HG03039 (cell line): ENCODE data around the gene SLC26A1.

Experiments used
- ATAC-seq: cut with Tn5 transposase; IDR thresholded peaks from one replicate; pipeline ENCODE4 v1.9.1; 2021; ENCODE audit warnings: mild to moderate bottlenecking, moderate library complexity; ENCODE audit not compliant: unreplicated experiment

The SLC26A1 gene

DNA sequence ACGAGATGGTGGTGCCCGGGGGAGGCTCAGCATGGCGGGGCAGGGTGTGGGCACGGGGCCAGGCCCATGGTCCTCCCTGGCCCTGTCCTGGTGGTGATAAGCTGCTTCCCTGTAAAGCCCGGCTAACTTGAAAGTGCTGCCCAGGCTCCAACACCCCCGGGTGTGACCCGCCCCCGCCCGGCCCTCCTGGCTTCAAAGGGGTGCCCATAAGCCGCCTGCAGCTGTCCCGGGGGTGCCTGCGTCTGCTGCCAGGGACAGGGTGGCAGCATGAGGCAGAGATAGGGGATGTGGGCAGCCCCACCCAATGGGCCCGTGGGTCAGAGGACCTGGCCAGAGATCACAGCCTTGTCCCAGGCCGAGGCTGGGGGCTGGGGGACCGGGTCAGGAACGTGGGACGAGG, 36.3 kb upstream of the SLC26A1 start:
- no peak for ATAC-seq

DNA sequence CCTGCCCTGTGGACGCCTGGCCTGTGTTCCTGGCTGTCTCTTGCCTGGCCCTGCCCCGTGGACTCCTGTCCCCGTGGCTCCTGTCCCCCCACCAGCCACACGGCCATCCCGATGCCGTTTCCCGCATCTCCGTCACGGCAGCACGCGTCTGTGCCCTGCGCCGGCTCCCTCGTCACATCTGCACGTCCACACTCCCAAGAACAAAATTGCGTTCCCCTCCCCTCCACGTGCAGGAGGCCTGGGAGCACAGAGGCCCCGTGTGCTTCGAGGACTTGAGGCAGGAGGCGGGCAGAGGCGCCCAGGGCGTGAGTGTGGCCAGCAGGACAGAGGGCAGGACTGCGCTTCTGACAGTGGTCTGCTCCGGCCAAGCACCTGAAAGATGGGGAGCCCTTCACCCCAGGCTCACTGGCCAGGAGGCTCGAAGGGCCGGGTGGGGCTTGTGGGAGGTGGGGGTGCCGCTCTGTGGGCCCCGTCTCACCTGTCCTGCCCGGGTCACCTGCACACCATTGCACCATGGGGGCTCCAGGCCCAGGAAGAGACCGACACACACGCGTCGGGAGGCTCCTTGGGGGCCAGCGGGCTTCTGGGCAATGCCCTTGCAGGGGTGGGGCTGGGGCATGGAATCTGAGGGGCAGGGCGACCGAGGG, 35.5 kb upstream of the SLC26A1 start:
- no peak for ATAC-seq

DNA sequence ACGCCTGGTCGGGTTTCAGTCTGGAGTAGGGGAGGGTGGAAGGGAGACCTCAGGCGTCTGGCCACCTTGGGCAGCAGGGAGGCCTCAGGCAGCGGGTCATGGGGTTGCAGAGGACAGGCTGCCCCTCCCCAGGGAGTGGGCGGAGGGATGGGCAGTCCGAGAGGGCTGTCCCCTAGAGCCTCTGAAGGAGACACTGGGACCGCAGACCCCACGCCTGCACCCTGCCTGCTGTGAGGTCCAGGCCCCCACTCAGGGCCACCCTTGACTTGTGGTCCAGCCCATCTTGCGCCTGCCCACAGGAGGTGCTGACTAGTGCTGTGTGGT, 34.7 kb upstream of the SLC26A1 start:
- no peak for ATAC-seq

DNA sequence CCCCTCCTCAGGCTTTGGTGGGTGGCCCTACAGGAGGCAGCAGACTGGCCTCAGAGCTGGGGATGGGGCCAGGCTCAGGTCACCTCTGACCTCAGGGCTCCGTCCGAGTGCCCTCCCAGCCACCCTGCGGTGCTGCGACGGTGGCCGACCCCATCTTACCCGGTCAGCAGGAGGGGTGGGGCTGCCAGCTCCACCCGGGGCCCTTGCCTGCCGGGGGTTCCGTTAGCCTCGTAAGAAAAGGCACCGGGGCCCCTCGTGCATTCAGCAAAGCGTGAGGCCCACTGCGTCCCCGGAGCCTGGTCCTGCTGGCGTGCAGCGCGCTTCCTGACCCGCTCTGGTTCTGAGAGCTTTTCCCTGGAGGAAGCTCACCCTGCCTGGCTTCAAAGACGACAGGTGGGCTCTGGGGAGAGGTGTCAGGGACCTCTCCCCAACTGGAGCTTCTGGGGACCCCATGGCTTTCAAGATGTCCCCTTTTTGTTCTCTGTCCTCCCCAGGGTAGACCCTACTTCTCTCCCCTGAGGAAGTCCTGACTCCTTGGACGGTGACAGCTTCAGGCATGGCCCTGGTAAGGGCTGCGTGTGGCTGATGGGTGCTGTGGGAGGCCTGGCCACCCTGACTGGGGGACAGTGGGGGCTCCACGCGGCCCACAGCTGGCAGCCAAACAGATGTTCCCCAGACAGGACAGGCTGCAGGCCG, 34.2 kb upstream of the SLC26A1 start:
- ATAC-seq = no peak

DNA sequence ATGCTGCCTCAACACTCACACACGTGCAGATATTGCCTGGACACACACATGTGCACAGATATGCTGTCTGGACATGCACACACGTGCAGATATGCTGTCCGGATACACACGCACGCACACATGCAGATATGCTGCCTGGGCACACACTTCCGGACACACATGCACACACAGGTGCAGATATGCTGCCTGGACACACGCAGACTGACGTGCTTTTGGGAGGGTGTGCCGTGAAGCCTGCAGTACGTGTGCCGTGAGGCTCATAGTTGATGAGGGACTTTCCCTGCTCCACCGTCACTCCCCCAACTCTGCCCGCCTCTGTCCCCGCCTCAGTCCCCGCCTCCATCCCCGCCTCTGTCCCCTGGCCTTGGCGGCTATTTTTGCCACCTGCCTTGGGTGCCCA, 32.9 kb upstream of the SLC26A1 start:
- ATAC-seq = no peak

DNA sequence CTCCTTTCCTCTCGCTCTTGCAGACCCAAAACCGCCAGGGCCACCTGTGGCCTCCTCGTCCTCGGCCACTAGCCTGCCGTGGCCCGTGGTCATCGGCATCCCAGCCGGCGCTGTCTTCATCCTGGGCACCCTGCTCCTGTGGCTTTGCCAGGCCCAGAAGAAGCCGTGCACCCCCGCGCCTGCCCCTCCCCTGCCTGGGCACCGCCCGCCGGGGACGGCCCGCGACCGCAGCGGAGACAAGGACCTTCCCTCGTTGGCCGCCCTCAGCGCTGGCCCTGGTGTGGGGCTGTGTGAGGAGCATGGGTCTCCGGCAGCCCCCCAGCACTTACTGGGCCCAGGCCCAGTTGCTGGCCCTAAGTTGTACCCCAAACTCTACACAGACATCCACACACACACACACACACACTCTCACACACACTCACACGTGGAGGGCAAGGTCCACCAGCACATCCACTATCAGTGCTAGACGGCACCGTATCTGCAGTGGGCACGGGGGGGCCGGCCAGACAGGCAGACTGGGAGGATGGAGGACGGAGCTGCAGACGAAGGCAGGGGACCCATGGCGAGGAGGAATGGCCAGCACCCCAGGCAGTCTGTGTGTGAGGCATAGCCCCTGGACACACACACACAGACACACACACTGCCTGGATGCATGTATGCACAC, 31.8 kb upstream of the SLC26A1 start:
- ATAC-seq = no peak

DNA sequence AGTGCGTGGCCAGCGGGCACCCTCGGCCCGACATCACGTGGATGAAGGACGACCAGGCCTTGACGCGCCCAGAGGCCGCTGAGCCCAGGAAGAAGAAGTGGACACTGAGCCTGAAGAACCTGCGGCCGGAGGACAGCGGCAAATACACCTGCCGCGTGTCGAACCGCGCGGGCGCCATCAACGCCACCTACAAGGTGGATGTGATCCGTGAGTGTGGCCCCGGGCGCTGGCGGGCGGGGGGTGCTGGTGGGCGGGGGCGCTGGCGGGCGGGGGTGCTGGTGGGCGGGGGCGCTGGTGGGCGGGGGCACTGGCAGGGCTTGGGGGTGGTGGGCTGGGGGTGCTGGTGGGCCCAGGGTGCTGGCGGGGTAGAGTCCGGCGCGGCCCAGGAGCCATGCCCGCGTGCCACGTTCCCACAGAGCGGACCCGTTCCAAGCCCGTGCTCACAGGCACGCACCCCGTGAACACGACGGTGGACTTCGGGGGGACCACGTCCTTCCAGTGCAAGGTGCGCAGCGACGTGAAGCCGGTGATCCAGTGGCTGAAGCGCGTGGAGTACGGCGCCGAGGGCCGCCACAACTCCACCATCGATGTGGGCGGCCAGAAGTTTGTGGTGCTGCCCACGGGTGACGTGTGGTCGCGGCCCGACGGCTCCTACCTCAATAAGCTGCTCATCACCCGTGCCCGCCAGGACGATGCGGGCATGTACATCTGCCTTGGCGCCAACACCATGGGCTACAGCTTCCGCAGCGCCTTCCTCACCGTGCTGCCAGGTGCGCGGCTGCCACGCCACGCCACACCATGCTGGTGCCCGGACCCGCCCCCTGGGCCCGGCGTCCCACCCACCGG, 30.9 kb upstream of the SLC26A1 start:
- ATAC-seq = no peak

DNA sequence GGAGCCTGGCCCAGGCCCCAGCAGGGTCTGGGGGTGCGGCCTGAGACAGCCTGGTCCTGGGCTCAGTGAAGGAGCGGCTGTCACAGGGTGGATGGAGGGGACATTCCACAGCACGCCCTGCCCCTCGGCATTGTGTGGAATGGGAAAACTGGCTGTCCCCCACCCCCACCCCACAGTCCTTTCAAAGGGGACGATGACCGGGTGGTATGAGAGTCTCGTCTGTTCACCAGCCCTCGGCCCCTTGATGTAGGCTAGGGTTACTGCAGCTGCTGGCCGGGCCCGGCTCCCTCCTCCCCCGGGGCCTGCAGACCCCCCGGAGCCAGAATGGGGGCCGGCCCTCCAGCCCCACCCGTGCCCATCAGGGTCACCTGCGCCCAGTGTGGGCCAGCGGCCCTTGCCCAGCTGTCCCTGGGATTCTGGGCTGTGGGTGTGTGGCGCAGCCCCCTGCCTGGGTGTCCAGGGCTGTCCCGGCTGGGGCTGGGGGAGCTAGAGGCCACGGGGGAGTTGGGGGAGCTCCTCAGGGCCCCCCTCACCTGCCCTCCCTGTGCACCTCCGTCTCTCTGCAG, 30.0 kb upstream of the SLC26A1 start:
- ATAC-seq = no peak

DNA sequence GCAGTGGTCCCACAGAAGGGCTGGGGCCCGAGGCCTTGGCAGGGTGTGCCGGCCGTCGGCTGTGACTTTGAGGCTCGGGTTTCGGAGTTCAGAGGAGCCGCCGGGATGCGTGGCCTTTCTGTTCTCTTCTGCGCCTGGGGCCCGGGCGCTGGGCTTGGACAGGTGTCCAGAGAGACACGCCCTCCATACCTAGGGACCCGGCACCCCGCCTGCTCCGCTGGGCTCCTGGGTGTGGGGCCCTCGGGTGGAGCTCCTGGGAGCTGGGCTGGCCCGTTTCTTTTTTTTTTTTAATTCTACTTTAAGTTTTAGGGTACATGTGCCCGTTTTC, 29.5 kb upstream of the SLC26A1 start:
- ATAC-seq = no peak

DNA sequence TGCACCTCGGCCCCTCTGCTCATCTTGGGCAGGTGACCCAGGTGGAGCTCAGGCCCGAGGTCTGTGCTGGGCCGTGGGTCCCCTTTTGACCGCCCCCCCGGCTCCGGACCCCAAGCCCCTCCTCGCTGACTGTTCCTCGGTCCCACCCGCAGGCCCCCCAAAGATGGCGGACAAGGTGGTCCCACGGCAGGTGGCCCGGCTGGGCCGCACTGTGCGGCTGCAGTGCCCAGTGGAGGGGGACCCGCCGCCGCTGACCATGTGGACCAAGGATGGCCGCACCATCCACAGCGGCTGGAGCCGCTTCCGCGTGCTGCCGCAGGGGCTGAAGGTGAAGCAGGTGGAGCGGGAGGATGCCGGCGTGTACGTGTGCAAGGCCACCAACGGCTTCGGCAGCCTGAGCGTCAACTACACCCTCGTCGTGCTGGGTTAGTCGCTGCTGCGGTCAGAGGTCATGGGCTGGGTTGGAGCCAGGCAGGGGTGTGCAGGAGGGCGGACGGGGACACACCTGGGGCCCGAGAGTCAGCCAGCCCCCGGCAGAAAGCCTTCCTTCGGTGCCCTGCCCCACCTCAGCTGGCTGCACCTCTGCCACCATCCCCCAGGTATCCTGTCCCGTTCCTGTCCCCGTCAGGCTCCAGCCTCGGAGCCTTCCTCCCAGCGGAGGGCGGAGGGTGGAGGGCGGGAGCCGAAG, 29.0 kb upstream of the SLC26A1 start:
- ATAC-seq = no peak

DNA sequence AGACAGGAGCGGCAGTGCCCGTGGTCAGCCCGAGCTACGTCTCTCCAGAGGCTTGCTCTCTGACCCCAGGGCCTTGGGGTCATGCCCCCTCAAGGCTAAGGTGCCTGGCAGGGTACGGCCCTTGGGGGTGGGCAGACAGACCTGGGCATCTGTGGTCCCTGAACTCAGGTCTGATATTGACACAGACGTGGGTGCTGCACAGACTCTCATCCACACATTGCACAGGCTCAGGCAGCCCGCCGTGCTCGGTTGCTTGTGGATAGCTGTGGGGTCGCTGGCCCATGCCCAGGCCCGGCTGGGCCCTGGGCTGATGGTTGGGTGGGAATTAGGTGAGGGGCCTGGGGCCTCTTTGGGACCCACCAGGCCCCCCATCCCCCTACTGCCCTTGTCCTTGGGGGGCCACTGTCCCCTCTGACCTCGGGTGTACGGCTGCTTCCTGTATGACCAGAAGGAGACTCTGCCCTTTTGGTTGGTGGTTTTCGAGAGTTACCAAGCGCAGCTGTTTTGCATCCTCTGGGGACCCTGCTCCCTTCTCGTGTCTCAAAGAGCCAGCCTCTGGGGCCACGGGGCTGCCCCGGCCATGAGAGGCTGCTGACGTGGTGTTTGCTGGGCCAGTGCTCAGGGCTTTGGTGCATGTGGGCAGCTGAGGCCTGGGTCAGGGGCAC, 28.3 kb upstream of the SLC26A1 start:
- no peak for ATAC-seq

DNA sequence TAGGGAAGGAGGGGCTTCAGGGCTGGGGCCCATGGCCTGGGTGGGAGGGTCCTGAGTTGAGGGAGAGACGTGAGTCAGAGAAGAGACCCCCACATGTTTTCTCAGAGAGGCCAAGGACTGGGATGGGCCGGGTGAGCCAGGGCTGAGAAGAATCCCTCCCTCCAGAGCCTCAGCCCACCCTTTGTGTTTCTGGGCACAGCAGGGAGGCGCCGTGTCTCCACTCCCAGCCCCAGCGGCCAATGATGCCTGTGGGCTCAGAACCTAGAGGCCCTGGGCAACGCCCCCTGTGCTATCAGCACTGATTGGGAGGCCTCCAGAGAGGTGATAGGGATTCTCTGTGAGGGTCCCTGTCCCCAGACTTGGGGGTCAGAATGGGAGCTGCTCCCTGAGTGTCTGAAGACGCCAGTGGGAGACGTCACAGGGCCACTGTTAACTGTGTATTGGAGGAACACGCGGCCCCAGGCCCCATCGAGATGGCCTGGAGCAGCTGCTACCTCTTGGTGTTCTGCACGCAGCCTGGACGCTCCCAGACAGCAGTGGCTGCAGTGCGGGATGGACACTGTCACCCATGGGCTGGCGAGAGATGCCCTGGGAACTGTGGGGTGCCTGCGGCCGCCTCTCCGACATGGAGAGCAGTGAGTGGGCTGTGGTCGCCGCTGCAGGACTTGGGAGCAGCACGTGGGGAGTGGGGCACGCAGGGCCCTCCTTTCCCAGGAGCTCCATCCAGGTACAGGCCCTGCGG, 26.7 kb upstream of the SLC26A1 start:
- no peak for ATAC-seq

DNA sequence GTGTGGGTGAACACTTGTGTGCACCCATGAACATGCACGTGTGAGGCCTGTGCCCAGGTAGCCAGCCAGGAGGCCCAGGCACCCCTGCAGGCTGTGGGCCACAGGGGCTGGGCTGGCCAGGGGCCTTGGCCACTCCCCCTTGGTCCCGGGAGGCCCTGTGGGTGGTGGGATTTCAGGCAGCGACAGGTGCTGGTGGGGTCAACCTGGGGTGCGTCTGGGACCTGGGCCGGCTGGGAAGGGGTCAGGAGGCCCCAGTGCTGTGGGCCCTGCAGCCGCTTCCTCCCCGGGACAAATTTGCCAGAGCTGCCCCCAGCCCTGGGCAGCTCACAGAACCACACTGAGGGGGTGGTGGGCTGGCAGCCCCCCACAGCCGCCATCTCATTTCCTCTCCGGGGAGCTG, 26.1 kb upstream of the SLC26A1 start:
- ATAC-seq = no peak

DNA sequence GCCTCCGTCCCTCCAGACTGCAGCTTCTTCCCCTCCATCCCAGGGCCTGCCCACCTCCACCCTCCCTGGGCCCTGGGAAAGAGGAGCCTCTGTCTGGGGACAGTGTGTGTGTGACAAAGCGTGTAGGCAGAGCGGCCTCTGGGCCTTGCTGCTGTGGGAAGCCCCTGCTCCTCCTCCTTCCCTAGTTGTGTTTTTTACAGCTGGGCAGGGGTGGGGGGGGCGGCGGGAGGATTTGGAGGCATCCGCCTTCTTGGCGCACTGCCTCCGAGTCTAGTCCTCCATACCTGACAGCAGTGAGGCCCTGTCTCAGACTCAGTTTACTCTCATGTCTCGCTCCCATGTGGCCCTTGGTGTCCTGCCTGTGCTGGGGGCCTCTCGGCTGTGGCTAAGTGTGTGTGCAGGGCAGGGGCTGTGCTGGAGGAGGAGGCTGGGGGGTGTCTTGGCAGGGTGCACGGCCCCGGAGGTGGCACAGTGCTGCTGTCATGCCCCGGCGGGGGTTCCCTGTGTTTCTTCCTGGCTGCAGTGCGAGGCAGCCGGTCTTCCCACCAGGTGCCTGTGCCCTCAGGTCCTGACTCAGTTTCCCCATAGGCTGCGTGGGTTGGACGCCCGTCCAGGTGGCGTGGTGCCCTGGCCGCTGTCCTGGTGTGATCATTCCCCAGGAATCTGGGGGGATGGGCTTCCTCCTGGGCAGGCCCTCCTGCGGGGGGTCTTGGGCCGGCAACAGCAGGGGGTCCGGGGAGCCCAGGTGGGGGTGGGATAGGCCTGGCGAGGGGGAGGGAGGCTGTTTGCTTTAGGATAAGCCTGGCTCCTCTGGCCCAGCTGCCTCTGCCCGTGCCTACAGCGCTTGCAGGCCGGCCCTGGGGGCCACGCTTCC, 25.2 kb upstream of the SLC26A1 start:
- no peak for ATAC-seq

DNA sequence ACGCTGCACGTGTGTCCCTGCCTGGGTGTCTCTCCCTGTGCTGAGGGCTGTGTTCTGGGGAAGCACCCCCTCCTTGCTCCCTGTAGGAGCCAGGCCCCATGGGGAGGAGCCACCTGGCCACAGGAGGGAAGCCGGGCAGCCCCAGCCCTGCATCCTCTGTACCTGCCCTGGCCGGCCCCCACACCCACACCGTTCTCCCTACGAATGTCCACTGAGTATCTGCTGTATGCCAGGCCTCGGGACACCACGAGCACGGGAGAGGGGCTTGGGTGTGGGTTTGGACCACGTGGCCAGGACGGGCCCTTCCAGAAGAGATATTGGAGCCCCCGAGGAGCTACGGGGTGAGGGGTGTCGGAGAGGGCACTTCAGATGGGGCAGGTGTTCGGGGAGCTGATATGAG, 24.5 kb upstream of the SLC26A1 start:
- no peak for ATAC-seq

DNA sequence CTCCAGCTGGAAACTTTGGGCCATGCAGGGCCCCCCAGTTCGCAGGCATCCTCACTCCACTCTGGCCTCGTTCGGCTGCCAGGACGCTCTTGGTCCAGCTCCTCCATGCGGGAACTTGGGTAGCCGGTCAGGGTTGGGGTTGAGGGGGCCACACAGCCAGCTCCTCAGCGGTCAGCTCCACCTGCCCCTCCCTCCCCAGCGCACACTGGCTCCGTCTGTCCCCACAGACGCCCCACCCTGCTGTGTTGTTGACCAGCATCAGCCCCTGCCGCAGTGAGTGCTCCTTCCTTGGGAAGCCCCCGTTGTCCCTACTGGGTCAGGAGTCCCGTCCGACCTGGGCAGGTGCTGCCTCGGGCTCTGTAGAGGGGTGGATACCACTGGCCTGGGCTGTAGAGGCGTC, 24.0 kb upstream of the SLC26A1 start:
- ATAC-seq = no peak

DNA sequence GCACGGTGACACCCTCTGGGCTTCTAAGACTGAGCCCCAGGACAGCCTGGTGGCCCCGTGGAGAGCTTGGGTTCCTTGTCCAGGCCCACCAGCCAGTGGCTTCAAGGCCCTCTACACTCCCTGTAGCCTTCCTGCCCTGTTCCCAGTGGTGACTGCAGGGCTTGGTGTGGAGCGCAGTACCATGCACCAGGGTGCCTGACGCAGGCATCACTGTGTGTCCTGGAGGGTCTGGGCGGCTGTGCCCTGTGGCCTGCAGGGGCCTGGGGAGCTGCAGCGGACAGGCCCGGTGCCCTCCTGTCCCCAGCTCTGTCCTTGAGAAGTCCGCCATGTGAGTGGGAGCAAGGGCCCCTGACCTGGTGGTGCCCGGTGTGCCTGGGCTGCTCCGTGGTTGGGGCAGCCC, 22.5 kb upstream of the SLC26A1 start:
- no peak for ATAC-seq

DNA sequence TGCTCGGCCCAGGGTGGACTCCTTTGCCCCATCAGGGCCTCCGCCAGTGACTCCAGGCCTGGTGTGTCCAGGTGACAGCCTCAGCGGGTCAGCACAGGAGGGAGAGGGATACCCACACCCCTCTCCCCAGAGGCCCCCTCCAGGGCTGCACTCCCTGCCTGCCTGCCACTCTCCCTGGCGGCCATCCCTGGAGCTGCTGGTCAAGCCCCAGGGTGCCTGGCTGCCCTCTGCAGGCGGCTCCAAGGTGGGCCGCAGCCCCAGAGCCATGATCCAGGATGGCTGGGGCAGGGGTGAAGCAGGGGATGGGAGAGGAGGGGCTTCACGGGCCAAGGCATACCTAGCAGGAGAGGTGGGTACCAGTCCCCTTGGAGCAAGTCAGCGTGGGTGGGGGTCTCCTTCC, 22.0 kb upstream of the SLC26A1 start:
- ATAC-seq = no peak
